HepG2 (cell line): ENCODE results near the gene VAMP5. TPM values are rescaled to one million over a fixed set of nuclear protein-coding genes. Genes with fewer than 3 reads are reported as not detected.

Experiments
- GABPA ChIP-seq, 2 experiments: IDR thresholded peaks; 2 replicates each; pipeline ENCODE4 v1.6.1; 2011 to 2016; ENCODE audit warnings: low read depth in 2 of 2, low read length in 1 of 2, missing biosample characterization in 1 of 2, missing genetic modification characterization in 1 of 2
- GATAD2A ChIP-seq: IDR thresholded peaks from 2 replicates; pipeline ENCODE4 v1.6.1; 2016
- HOXA3 ChIP-seq: sonication (generic); formaldehyde crosslinking; IDR thresholded peaks from 2 replicates; pipeline ENCODE4 v1.5.0; 2020; ENCODE audit warnings: missing genetic modification reagents
- RNF2 ChIP-seq: fragments of 450-650 bp; conservative IDR thresholded peaks from 2 replicates; pipeline ENCODE4 v1.6.1; 2016; ENCODE audit warnings: low read depth
- RXRA ChIP-seq: sonication (generic); formaldehyde crosslinking; IDR thresholded peaks from 2 replicates; pipeline ENCODE4 v1.5.1; 2020; ENCODE audit warnings: missing genetic modification reagents
- SALL1 ChIP-seq: sonication (generic); formaldehyde crosslinking; IDR thresholded peaks from 2 replicates; pipeline ENCODE4 v1.8.0; 2022; ENCODE audit warnings: mild to moderate bottlenecking, missing genetic modification reagents
- SP140L ChIP-seq: sonication (generic); formaldehyde crosslinking; IDR thresholded peaks from 2 replicates; pipeline ENCODE4 v1.4.0; 2020; ENCODE audit warnings: missing genetic modification reagents, borderline replicate concordance
- WIZ ChIP-seq: sonication (generic); formaldehyde crosslinking; IDR thresholded peaks from 2 replicates; pipeline ENCODE4 v1.5.1; 2020; ENCODE audit warnings: mild to moderate bottlenecking, missing genetic modification reagents
- ZBED4 ChIP-seq: sonication (generic); formaldehyde crosslinking; IDR thresholded peaks from 2 replicates; pipeline ENCODE4 v1.4.0; 2020; ENCODE audit warnings: missing genetic modification reagents, borderline replicate concordance
- ZIK1 ChIP-seq: sonication (generic); formaldehyde crosslinking; IDR thresholded peaks from 2 replicates; pipeline ENCODE4 v1.5.0; 2020; ENCODE audit warnings: mild to moderate bottlenecking, low read depth, missing genetic modification reagents, borderline replicate concordance
- ZNF234 ChIP-seq: sonication (generic); formaldehyde crosslinking; conservative IDR thresholded peaks from 2 replicates; pipeline ENCODE4 v1.5.1; 2020; ENCODE audit warnings: mild to moderate bottlenecking, missing genetic modification reagents
- ZNF577 ChIP-seq: sonication (generic); formaldehyde crosslinking; IDR thresholded peaks from 2 replicates; pipeline ENCODE4 v1.4.0; 2020; ENCODE audit warnings: mild to moderate bottlenecking, low read depth, missing genetic modification reagents, borderline replicate concordance
- ZNF768 ChIP-seq: sonication (generic); formaldehyde crosslinking; IDR thresholded peaks from 2 replicates; pipeline ENCODE4 v1.4.0; 2020; ENCODE audit warnings: missing genetic modification reagents
- polyA plus RNA-seq, 8 experiments: library from polyadenylated mRNA; depleted of rRNA in 3 of 8; stranded (reverse) in 7 of 8; unstranded in 1 of 8; fragments of >200 nt; fragmentation: Illumina TruSeq in 4 of 8; extraction: Trizol in 4 of 8; gene quantifications; 2 replicates each; pipeline versions ENCODE4 v1.2.1 to v1.2.3, GENCODE V29; 2011 to 2016; ENCODE audit warnings: low read depth in 4 of 8, missing spikeins in 1 of 8, mixed read lengths in 1 of 8; ENCODE audit not compliant: insufficient read depth in 1 of 8
- total RNA-seq, 5 experiments: library from RNA; depleted of rRNA; stranded (reverse); fragments of >200 nt; fragmentation: Illumina TruSeq; extraction: Trizol; gene quantifications; 2 replicates each; pipeline ENCODE4 v1.2.3, GENCODE V29; 2016; ENCODE audit warnings: low read depth in 1 of 5
- TF ChIP-seq, protein P1 (sequence below), 2 experiments: sonication (generic) in 1 of 2; formaldehyde crosslinking in 1 of 2; IDR thresholded peaks; 2 replicates each; pipeline versions ENCODE4 v1.6.1 to v1.9.0; 2014 to 2022; ENCODE audit warnings: antibody characterized with exemption in 1 of 2, borderline replicate concordance in 1 of 2, inconsistent platforms in 1 of 2, low read depth in 1 of 2, missing genetic modification reagents in 1 of 2
- TF ChIP-seq, protein P2 (sequence below): sonication (generic); formaldehyde crosslinking; IDR thresholded peaks from 2 replicates; pipeline ENCODE4 v1.5.1; 2020; ENCODE audit warnings: mild to moderate bottlenecking, missing genetic modification reagents, moderate library complexity

Gene VAMP5
- total and polyA plus RNA-seq, 2 of the 13 experiments (the other 11 are each of a cell fraction or from before 2014, with no cell fraction given), result 7.2 to 56.7 TPM

DNA sequence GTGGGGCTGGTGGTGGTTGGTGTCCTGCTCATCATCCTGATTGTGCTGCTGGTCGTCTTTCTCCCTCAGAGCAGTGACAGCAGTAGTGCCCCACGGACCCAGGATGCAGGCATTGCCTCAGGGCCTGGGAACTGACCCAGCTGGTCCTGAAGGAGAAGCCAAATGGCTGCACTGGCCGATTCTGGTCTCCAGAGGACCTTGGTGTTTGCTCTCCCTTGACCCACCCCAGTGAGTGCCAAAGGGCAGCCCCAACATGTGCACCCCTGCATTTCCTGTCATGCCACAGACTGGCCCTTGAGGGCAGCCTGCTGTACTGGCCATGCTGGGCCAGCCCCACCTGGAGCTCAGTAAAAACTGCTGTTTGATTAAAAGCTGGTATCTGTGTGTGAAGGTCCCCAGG, 8.8 kb downstream of the VAMP5 start (continued):
- TF ChIP-seq GATAD2A (CRISPR knock-in tag), result 0 out of 2 replicates have a peak, but pooled peaks have one; percentile 24
- TF ChIP-seq, protein P1, sequence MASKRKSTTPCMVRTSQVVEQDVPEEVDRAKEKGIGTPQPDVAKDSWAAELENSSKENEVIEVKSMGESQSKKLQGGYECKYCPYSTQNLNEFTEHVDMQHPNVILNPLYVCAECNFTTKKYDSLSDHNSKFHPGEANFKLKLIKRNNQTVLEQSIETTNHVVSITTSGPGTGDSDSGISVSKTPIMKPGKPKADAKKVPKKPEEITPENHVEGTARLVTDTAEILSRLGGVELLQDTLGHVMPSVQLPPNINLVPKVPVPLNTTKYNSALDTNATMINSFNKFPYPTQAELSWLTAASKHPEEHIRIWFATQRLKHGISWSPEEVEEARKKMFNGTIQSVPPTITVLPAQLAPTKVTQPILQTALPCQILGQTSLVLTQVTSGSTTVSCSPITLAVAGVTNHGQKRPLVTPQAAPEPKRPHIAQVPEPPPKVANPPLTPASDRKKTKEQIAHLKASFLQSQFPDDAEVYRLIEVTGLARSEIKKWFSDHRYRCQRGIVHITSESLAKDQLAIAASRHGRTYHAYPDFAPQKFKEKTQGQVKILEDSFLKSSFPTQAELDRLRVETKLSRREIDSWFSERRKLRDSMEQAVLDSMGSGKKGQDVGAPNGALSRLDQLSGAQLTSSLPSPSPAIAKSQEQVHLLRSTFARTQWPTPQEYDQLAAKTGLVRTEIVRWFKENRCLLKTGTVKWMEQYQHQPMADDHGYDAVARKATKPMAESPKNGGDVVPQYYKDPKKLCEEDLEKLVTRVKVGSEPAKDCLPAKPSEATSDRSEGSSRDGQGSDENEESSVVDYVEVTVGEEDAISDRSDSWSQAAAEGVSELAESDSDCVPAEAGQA (IDR thresholded peaks at IDR 0.05; ENCODE audit: low read depth), result no peak
- TF ChIP-seq, protein P1 (CRISPR knock-in tag; IDR thresholded peaks at IDR 0.05; ENCODE audit: borderline replicate concordance), result no peak
- TF ChIP-seq ZIK1, result no peak
- TF ChIP-seq, protein P2, sequence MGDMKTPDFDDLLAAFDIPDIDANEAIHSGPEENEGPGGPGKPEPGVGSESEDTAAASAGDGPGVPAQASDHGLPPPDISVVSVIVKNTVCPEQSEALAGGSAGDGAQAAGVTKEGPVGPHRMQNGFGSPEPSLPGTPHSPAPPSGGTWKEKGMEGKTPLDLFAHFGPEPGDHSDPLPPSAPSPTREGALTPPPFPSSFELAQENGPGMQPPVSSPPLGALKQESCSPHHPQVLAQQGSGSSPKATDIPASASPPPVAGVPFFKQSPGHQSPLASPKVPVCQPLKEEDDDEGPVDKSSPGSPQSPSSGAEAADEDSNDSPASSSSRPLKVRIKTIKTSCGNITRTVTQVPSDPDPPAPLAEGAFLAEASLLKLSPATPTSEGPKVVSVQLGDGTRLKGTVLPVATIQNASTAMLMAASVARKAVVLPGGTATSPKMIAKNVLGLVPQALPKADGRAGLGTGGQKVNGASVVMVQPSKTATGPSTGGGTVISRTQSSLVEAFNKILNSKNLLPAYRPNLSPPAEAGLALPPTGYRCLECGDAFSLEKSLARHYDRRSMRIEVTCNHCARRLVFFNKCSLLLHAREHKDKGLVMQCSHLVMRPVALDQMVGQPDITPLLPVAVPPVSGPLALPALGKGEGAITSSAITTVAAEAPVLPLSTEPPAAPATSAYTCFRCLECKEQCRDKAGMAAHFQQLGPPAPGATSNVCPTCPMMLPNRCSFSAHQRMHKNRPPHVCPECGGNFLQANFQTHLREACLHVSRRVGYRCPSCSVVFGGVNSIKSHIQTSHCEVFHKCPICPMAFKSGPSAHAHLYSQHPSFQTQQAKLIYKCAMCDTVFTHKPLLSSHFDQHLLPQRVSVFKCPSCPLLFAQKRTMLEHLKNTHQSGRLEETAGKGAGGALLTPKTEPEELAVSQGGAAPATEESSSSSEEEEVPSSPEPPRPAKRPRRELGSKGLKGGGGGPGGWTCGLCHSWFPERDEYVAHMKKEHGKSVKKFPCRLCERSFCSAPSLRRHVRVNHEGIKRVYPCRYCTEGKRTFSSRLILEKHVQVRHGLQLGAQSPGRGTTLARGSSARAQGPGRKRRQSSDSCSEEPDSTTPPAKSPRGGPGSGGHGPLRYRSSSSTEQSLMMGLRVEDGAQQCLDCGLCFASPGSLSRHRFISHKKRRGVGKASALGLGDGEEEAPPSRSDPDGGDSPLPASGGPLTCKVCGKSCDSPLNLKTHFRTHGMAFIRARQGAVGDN, result peak; percentile 81
- no peak for TF ChIP-seq SP140L (CRISPR knock-in tag)
- no peak for TF ChIP-seq ZNF234 (CRISPR knock-in tag)
- no peak for TF ChIP-seq ZBED4 (CRISPR knock-in tag)
- peak; percentile 60; the same call in 1 of the 2 replicates for TF ChIP-seq HOXA3
- TF ChIP-seq WIZ (CRISPR knock-in tag), result no peak
- TF ChIP-seq ZNF577 (CRISPR knock-in tag), result no peak
- TF ChIP-seq RNF2, result no peak
- TF ChIP-seq RXRA (CRISPR knock-in tag), result peak; percentile 82
- TF ChIP-seq SALL1 (CRISPR knock-in tag), result peak; percentile 30; the same call in 1 of the 2 replicates
- no peak for TF ChIP-seq GABPA (IDR thresholded peaks at IDR 0.05; ENCODE audit: low read depth, low read length)
- peak; percentile 37; the same call in 1 of the 2 replicates for TF ChIP-seq GABPA (CRISPR knock-in tag; IDR thresholded peaks at IDR 0.05; ENCODE audit: low read depth)
- TF ChIP-seq ZNF768 (CRISPR knock-in tag), result peak; percentile 21; the same call in 1 of the 2 replicates
